ENCODE data around the gene LHFPL3.
A peak's percentile ranks its signal among the peaks of the same experiment; 100 is the strongest.

The LHFPL3 gene

GRCh38 chr7:104839842-104840241 is 511.4 kb downstream of the LHFPL3 start:
- H3K4me3 Mint-ChIP-seq: no peak overlapping the region
- H3K36me3 Mint-ChIP-seq (ENCODE audit: low read depth): no peaks in the 10 kb centered on the region
- peaks cover 6% of the 10 kb centered on the region for H3K27me3 Mint-ChIP-seq (ENCODE audit: low read depth, poor library complexity)
- H3K4me1 Mint-ChIP-seq: peaks cover 20% of the 10 kb centered on the region
- TF ChIP-seq CTCF (IDR thresholded peaks at IDR 0.05): no peak
- no peak overlapping the region for H3K27ac Mint-ChIP-seq
- no peaks in the 10 kb centered on the region for H3K9me3 Mint-ChIP-seq
- no peak for DNase-seq

- H3K27me3 Mint-ChIP-seq (ENCODE audit: low read depth, poor library complexity): peaks cover 12% of the 10 kb centered on the region
- no peak for TF ChIP-seq CTCF (IDR thresholded peaks at IDR 0.05)
- no peaks in the 10 kb centered on the region for H3K9me3 Mint-ChIP-seq
- H3K36me3 Mint-ChIP-seq (ENCODE audit: low read depth): no peaks in the 10 kb centered on the region
- H3K4me1 Mint-ChIP-seq: peaks cover 20% of the 10 kb centered on the region
- no peak for DNase-seq
- peak overlapping the region; percentile 5 for H3K4me3 Mint-ChIP-seq
- H3K27ac Mint-ChIP-seq: peak overlapping the region; percentile 4
Observed at GRCh38 chr7:104841798-104842197, 513.4 kb downstream of the LHFPL3 start.

GRCh38 chr7:104843198-104843597 is 514.8 kb downstream of the LHFPL3 start:
- TF ChIP-seq CTCF (IDR thresholded peaks at IDR 0.05): no peak
- Mint-ChIP-seq H3K4me1 (peaks cover 20% of the 10 kb centered on the region), H3K36me3 (ENCODE audit: low read depth) (no peaks in the 10 kb centered on the region), H3K4me3 (no peak overlapping the region), H3K9me3 (no peaks in the 10 kb centered on the region), H3K27ac (no peak overlapping the region), H3K27me3 (ENCODE audit: low read depth, poor library complexity) (peaks cover 9% of the 10 kb centered on the region)
- DNase-seq: no peak

DNA sequence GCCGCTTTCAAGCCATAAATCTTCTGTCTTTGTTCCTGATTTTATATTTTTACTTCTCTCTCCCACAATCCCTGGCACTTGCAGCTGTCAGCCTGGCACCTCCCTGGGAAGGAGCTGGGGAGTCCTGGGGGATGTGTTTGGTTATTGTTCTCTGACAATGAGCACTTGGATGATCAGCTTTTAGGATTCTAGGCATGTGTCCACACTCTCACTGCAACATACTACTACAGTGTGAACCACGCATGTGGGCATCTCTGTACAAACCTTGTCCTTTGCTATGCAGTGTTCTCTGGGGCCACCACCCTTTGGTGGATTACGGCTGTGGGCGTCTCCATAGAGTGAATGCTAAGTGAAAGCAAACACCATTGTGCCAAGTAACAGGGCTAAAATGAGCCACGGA is 517.2 kb downstream of the LHFPL3 start:
- Mint-ChIP-seq H3K27ac (no peak overlapping the region), H3K9me3 (no peaks in the 10 kb centered on the region), H3K4me1 (peaks cover 20% of the 10 kb centered on the region), H3K4me3 (no peak overlapping the region), H3K36me3 (ENCODE audit: low read depth) (no peaks in the 10 kb centered on the region), H3K27me3 (ENCODE audit: low read depth, poor library complexity) (peaks cover 9% of the 10 kb centered on the region)
- TF ChIP-seq CTCF (IDR thresholded peaks at IDR 0.05): no peak
- DNase-seq: no peak

DNA sequence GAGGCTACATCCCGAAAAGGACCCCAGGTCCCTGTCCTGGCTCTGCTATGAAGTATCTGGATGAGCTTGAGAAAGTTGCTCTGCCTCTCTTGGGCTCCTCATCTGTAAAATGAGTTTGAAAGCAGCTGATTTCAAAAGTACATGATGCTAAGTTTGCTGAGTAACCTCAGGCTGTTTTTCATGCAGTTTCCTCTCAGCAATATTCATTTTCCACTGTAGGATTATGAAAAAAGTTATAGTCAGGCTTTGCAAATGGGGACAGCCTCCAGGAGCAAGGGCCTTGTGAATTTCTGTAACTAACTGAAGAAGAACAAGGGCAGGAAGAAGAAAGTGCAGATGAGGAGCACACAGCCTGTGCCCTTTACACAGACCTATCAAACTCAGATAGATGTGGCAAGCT is 518.3 kb downstream of the LHFPL3 start:
- no peaks in the 10 kb centered on the region for H3K36me3 Mint-ChIP-seq (ENCODE audit: low read depth)
- no peak for DNase-seq
- no peak overlapping the region for H3K4me3 Mint-ChIP-seq
- H3K27ac Mint-ChIP-seq: no peak overlapping the region
- no peak for TF ChIP-seq CTCF (IDR thresholded peaks at IDR 0.05)
- peaks cover 12% of the 10 kb centered on the region for H3K4me1 Mint-ChIP-seq
- peaks cover 12% of the 10 kb centered on the region for H3K27me3 Mint-ChIP-seq (ENCODE audit: low read depth, poor library complexity)
- no peaks in the 10 kb centered on the region for H3K9me3 Mint-ChIP-seq

GRCh38 chr7:104848138-104848990 is 520.0 kb downstream of the LHFPL3 start:
- Mint-ChIP-seq H3K4me3 (no peak overlapping the region), H3K27ac (no peak overlapping the region), H3K9me3 (no peaks in the 10 kb centered on the region), H3K4me1 (no peaks in the 10 kb centered on the region), H3K27me3 (ENCODE audit: low read depth, poor library complexity) (peaks cover 20% of the 10 kb centered on the region), H3K36me3 (ENCODE audit: low read depth) (no peaks in the 10 kb centered on the region)
- DNase-seq: peak; percentile 84
- TF ChIP-seq CTCF (IDR thresholded peaks at IDR 0.05): peak; percentile 84
